WTC11 (cell line): ENCODE measurements around the gene CD8A. TPM values are rescaled to one million over a fixed set of nuclear protein-coding genes. Genes with fewer than 3 reads are reported as not detected.

Experiments used
- ATAC-seq: fragments of 200-7000 bp; cut with Tn5 transposase; 2 replicates; pipeline ENCODE4 v1.10.0; 2021; ENCODE audit warnings: mild to moderate bottlenecking, moderate library complexity
- CTCF ChIA-PET: fragments of 300-600 bp; sonication (Branson Sonifier 250); formaldehyde crosslinking; loops from one replicate; lab custom pipeline; 2021; ENCODE audit warnings: antibody characterized with exemption; lab: Charles Lee
- POLR2A ChIA-PET: fragments of 350-600 bp; sonication (Branson Sonifier 250); formaldehyde crosslinking; loops from one replicate; lab custom pipeline; 2021; ENCODE audit warnings: antibody characterized with exemption; lab: Charles Lee
- DNase-seq: peaks from one replicate; pipeline ENCODE4 v3.0.0; 2021; ENCODE audit warnings: low spot score
- H3K27ac Mint-ChIP-seq: 2 replicates; pipeline ENCODE4 v1.8.0; 2021; ENCODE audit warnings: mixed read lengths
- H3K27me3 Mint-ChIP-seq: 2 replicates; pipeline ENCODE4 v1.8.0; 2021; ENCODE audit warnings: low read depth, mild to moderate bottlenecking, moderate library complexity, mixed read lengths
- H3K36me3 Mint-ChIP-seq: 2 replicates; pipeline ENCODE4 v1.8.0; 2021; ENCODE audit warnings: mixed read lengths
- H3K4me1 Mint-ChIP-seq: 2 replicates; pipeline ENCODE4 v1.8.0; 2022; ENCODE audit warnings: mixed read lengths
- H3K4me3 Mint-ChIP-seq: 2 replicates; pipeline ENCODE4 v1.8.0; 2021; ENCODE audit warnings: mild to moderate bottlenecking, moderate library complexity, mixed read lengths
- H3K9me3 Mint-ChIP-seq: 2 replicates; pipeline ENCODE4 v1.8.0; 2021; ENCODE audit warnings: mixed read lengths
- CBFB ChIP-seq: sonication (generic); formaldehyde crosslinking; IDR thresholded peaks from 2 replicates; pipeline ENCODE4 v1.8.1; 2022; ENCODE audit warnings: mild to moderate bottlenecking, low read depth, missing genetic modification reagents
- ESRRA ChIP-seq: sonication (generic); formaldehyde crosslinking; IDR thresholded peaks from 2 replicates; pipeline ENCODE4 v1.8.1; 2022; ENCODE audit warnings: mild to moderate bottlenecking, missing genetic modification reagents, borderline replicate concordance
- FOXP1 ChIP-seq: sonication (generic); formaldehyde crosslinking; IDR thresholded peaks from 2 replicates; pipeline ENCODE4 v1.8.0; 2022; ENCODE audit warnings: missing genetic modification reagents, mild to moderate bottlenecking, moderate library complexity, borderline replicate concordance
- KAT7 ChIP-seq: sonication (generic); formaldehyde crosslinking; IDR thresholded peaks from 2 replicates; pipeline ENCODE4 v1.8.1; 2023; ENCODE audit warnings: missing genetic modification reagents, mild to moderate bottlenecking, borderline replicate concordance
- NR1H2 ChIP-seq: sonication (generic); formaldehyde crosslinking; IDR thresholded peaks from 2 replicates; pipeline ENCODE4 v1.9.0; 2021; ENCODE audit warnings: mild to moderate bottlenecking, moderate library complexity, missing genetic modification reagents
- RELA ChIP-seq: sonication (generic); formaldehyde crosslinking; IDR thresholded peaks from 2 replicates; pipeline ENCODE4 v1.8.1; 2022; ENCODE audit warnings: missing genetic modification reagents, mild to moderate bottlenecking, borderline replicate concordance
- SMAD3 ChIP-seq: sonication (generic); formaldehyde crosslinking; IDR thresholded peaks from 2 replicates; pipeline ENCODE4 v1.8.0; 2022; ENCODE audit warnings: missing genetic modification reagents, mild to moderate bottlenecking, borderline replicate concordance
- SP1 ChIP-seq: sonication (generic); formaldehyde crosslinking; conservative IDR thresholded peaks from 2 replicates; pipeline ENCODE4 v1.8.1; 2022; ENCODE audit warnings: missing genetic modification reagents
- TEAD1 ChIP-seq: sonication (generic); formaldehyde crosslinking; IDR thresholded peaks from 2 replicates; pipeline ENCODE4 v1.8.0; 2022; ENCODE audit warnings: mild to moderate bottlenecking, missing genetic modification reagents
- TP53 ChIP-seq: sonication (generic); formaldehyde crosslinking; IDR thresholded peaks from 2 replicates; pipeline ENCODE4 v1.8.1; 2023; ENCODE audit warnings: mild to moderate bottlenecking, missing genetic modification reagents
- ZNF232 ChIP-seq: sonication (generic); formaldehyde crosslinking; IDR thresholded peaks from 2 replicates; pipeline ENCODE4 v1.8.0; 2022; ENCODE audit warnings: mild to moderate bottlenecking, missing genetic modification reagents
- ZNF263 ChIP-seq: sonication (generic); formaldehyde crosslinking; IDR thresholded peaks from 2 replicates; pipeline ENCODE4 v1.8.1; 2022; ENCODE audit warnings: low read depth, mild to moderate bottlenecking, moderate library complexity, missing genetic modification reagents
- ZNF396 ChIP-seq: fragments of 250-450 bp; sonication (Bioruptor Pico); IDR thresholded peaks from 2 replicates; pipeline ENCODE4 v1.8.0; 2021; ENCODE audit warnings: mild to moderate bottlenecking, moderate library complexity, borderline replicate concordance
- ZNF416 ChIP-seq: fragments of 250-450 bp; sonication (Bioruptor Pico); IDR thresholded peaks from 2 replicates; pipeline ENCODE4 v1.9.0; 2021; ENCODE audit warnings: mild to moderate bottlenecking, inconsistent platforms
- total RNA-seq: library from RNA; stranded (reverse); gene quantifications from 3 replicates; pipeline ENCODE4 v1.2.3, GENCODE V29; 2021
- TF ChIP-seq, protein P1 (sequence below): sonication (generic); formaldehyde crosslinking; IDR thresholded peaks from 2 replicates; pipeline ENCODE4 v1.8.1; 2022; ENCODE audit warnings: low read depth, mild to moderate bottlenecking, moderate library complexity, missing genetic modification reagents, borderline replicate concordance
- TF ChIP-seq, protein P2 (sequence below): sonication (generic); formaldehyde crosslinking; IDR thresholded peaks from 2 replicates; pipeline ENCODE4 v1.8.1; 2023; ENCODE audit warnings: mild to moderate bottlenecking, missing genetic modification reagents
- TF ChIP-seq, protein P3 (sequence below): sonication (generic); formaldehyde crosslinking; IDR thresholded peaks from 2 replicates; pipeline ENCODE4 v1.8.0; 2022; ENCODE audit warnings: mild to moderate bottlenecking, missing genetic modification reagents
- TF ChIP-seq, protein P4 (sequence below): sonication (generic); formaldehyde crosslinking; IDR thresholded peaks from 2 replicates; pipeline ENCODE4 v1.8.1; 2022; ENCODE audit warnings: missing genetic modification reagents, borderline replicate concordance

Gene CD8A
- total RNA-seq, 1 experiment from 2014 or later: 0.44 TPM

DNA sequence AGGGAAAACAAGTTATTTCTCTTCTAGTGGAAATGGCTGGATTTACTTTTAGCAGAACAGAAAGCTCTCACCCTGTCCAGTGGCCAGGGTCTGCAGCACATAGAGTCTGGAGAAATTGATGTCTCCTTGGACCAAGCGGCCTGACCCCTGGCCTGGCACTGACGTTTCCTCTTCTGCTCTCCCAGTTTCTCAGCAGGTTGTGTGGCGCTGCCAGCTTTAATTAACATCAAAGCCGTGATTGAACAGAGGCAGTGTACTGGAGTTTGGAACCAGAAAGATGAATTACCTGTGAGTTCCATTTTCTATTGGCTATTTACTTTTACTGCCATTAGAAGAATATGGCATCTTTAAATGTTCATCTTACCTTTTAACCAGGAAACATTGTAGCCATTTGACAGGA is 20.9 kb downstream of the CD8A start (continued):
- TF ChIP-seq SP1 (CRISPR knock-in tag) (no peak), ZNF396 (CRISPR knock-in tag) (no peak)

DNA sequence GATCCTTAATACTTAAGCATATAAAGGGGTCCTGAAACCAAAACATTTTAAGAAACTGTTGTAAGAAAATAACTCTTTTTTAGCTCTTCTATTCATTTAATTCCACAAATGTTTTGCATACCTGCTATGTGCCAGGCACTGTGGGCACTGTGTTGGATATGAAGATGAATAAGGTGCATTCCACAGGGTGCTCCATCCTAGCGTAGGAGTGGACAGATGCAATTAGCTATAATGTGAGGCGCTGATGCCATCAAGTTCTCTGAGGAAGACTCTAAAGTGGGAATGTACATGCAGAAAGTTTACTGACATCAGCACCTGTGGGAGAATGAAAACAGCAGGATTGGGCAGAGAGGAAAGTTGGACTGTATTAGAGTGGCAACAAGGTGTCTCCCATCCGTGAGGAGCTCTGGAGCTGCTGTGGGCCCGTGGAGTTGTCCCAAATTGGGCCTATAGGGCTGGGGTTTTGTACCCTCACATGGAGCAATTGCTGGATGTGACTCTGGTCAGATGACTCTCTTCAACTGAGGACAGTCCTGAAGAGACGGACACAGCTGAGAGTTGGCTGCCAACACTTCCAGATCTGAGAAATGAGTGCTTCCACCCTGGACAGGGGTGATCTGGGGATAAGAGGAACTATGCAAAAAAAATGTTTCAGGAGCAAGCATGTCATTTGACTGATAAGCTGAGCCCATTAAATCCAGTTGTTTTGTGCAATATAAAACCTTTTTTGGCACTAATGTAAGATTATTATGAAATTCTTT is 22.3 kb downstream of the CD8A start:
- Mint-ChIP-seq H3K27me3 (no peaks in the 10 kb centered on the region), H3K4me1 (peaks cover 5% of the 10 kb centered on the region), H3K36me3 (peaks cover 60% of the 10 kb centered on the region), H3K9me3 (no peaks in the 10 kb centered on the region), H3K27ac (no peak overlapping the region), H3K4me3 (no peak overlapping the region)
- DNase-seq (no peak), ATAC-seq (no peak)
- TF ChIP-seq, protein P1, sequence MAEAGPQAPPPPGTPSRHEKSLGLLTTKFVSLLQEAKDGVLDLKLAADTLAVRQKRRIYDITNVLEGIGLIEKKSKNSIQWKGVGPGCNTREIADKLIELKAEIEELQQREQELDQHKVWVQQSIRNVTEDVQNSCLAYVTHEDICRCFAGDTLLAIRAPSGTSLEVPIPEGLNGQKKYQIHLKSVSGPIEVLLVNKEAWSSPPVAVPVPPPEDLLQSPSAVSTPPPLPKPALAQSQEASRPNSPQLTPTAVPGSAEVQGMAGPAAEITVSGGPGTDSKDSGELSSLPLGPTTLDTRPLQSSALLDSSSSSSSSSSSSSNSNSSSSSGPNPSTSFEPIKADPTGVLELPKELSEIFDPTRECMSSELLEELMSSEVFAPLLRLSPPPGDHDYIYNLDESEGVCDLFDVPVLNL (CRISPR knock-in tag): no peak
- no peak for TF ChIP-seq TP53
- TF ChIP-seq FOXP1: no peak
- TF ChIP-seq RELA (CRISPR knock-in tag): no peak
- TF ChIP-seq NR1H2 (CRISPR knock-in tag): no peak
- no peak for TF ChIP-seq CBFB (CRISPR knock-in tag)
- no peak for TF ChIP-seq SMAD3 (CRISPR knock-in tag)
- TF ChIP-seq ZNF416: no peak
- no peak for TF ChIP-seq ZNF263 (CRISPR knock-in tag)
- no peak for TF ChIP-seq ESRRA (CRISPR knock-in tag)
- TF ChIP-seq TEAD1 (CRISPR knock-in tag): no peak
- TF ChIP-seq, protein P2, sequence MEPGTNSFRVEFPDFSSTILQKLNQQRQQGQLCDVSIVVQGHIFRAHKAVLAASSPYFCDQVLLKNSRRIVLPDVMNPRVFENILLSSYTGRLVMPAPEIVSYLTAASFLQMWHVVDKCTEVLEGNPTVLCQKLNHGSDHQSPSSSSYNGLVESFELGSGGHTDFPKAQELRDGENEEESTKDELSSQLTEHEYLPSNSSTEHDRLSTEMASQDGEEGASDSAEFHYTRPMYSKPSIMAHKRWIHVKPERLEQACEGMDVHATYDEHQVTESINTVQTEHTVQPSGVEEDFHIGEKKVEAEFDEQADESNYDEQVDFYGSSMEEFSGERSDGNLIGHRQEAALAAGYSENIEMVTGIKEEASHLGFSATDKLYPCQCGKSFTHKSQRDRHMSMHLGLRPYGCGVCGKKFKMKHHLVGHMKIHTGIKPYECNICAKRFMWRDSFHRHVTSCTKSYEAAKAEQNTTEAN (CRISPR knock-in tag): no peak
- no peak for TF ChIP-seq KAT7 (CRISPR knock-in tag)
- TF ChIP-seq, protein P3, sequence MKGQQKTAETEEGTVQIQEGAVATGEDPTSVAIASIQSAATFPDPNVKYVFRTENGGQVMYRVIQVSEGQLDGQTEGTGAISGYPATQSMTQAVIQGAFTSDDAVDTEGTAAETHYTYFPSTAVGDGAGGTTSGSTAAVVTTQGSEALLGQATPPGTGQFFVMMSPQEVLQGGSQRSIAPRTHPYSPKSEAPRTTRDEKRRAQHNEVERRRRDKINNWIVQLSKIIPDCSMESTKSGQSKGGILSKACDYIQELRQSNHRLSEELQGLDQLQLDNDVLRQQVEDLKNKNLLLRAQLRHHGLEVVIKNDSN (CRISPR knock-in tag): no peak
- ChIA-PET CTCF (no interaction called here), POLR2A (no interaction called here)

DNA sequence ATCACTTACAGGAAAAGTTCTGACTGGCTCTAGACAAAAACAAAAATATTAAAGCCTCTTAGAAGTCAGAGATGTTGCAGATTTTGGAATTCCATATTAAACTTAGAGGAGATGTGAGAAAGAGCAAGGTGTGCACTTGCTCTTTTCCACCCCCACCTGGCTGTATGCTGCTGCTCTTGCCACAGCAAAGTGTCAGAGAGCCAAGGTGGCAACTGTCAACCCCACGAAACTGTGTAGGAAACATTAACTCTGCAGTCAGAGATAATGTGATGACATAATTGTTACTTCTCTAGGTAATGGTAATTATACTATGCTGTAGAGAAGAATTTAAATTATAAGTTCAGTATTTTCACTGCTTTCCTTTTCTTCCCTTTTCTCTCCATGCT is 25.4 kb downstream of the CD8A start:
- H3K36me3 Mint-ChIP-seq: peaks cover 34% of the 10 kb centered on the region
- H3K4me3 Mint-ChIP-seq: no peak overlapping the region
- no peaks in the 10 kb centered on the region for H3K27me3 Mint-ChIP-seq
- ChIA-PET POLR2A (no interaction called here), CTCF (no interaction called here)
- no peak for ATAC-seq
- DNase-seq: no peak
- H3K4me1 Mint-ChIP-seq: peaks cover 5% of the 10 kb centered on the region
- no peaks in the 10 kb centered on the region for H3K9me3 Mint-ChIP-seq
- no peak overlapping the region for H3K27ac Mint-ChIP-seq
- TF ChIP-seq ZNF232: no peak
- no peak for TF ChIP-seq NR1H2 (CRISPR knock-in tag)
- TF ChIP-seq, protein P2 (CRISPR knock-in tag): no peak
- TF ChIP-seq, protein P4, sequence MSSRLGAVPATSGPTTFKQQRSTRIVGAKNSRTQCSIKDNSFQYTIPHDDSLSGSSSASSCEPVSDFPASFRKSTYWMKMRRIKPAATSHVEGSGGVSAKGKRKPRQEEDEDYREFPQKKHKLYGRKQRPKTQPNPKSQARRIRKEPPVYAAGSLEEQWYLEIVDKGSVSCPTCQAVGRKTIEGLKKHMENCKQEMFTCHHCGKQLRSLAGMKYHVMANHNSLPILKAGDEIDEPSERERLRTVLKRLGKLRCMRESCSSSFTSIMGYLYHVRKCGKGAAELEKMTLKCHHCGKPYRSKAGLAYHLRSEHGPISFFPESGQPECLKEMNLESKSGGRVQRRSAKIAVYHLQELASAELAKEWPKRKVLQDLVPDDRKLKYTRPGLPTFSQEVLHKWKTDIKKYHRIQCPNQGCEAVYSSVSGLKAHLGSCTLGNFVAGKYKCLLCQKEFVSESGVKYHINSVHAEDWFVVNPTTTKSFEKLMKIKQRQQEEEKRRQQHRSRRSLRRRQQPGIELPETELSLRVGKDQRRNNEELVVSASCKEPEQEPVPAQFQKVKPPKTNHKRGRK: no peak
